Naive thymus-derived CD4-positive, alpha-beta T cell (primary cell): ENCODE data around the gene COQ10B. TPM values are rescaled to one million over a fixed set of nuclear protein-coding genes. Genes with fewer than 3 reads are reported as not detected.

Experiments
- ATAC-seq: fragments of 150-1000 bp; cut with Tn5 transposase; 2 replicates; pipeline ENCODE4 v1.10.0; 2021; ENCODE audit warnings: mild to moderate bottlenecking, moderate library complexity
- CTCF ChIA-PET: fragments of 350-600 bp; sonication (Branson Sonifier 250); formaldehyde crosslinking; loops from one replicate; lab custom pipeline; 2021; ENCODE audit warnings: antibody characterized with exemption; lab: Charles Lee
- POLR2A ChIA-PET: fragments of 350-600 bp; sonication (Branson Sonifier 250); formaldehyde crosslinking; loops from one replicate; lab custom pipeline; 2021; ENCODE audit warnings: antibody characterized with exemption, inconsistent platforms; lab: Charles Lee
- DNase-seq, 9 donors: peaks; one replicate each; pipeline versions ENCODE4 v3.0.0 to v3.0.0-alpha.2; 2020 to 2022; ENCODE audit warnings: mixed read lengths in 1 of 9
- H3K27ac ChIP-seq: one replicate; pipeline ENCODE4 v1.7.0; 2013; ENCODE audit warnings: mild to moderate bottlenecking, low read depth, low read length, moderate library complexity
- H3K27me3 ChIP-seq, 2 donors: one replicate each; pipeline ENCODE4 v1.7.0; 2013; ENCODE audit warnings: low read length in 2 of 2, mild to moderate bottlenecking in 2 of 2, moderate library complexity in 2 of 2; ENCODE audit not compliant: control insufficient read depth in 2 of 2, insufficient read depth in 2 of 2
- H3K36me3 ChIP-seq, 3 experiments: 1 replicate in 2 of 3; 2 replicates in 1 of 3; pipeline ENCODE4 v1.7.0; 2013; ENCODE audit warnings: low read length in 3 of 3, mild to moderate bottlenecking in 3 of 3, moderate library complexity in 1 of 3; ENCODE audit not compliant: insufficient read depth in 3 of 3, control insufficient read depth in 2 of 3
- H3K4me1 ChIP-seq, 2 donors: one replicate each; pipeline ENCODE4 v1.7.0; 2013; ENCODE audit warnings: low read length in 2 of 2, mild to moderate bottlenecking in 2 of 2, moderate library complexity in 1 of 2; ENCODE audit not compliant: control insufficient read depth in 2 of 2, insufficient read depth in 2 of 2
- H3K4me3 ChIP-seq: 2 replicates; pipeline ENCODE4 v1.7.0; 2013; ENCODE audit warnings: mild to moderate bottlenecking, low read length
- H3K9me3 ChIP-seq, 3 experiments: 1 replicate in 2 of 3; 2 replicates in 1 of 3; pipeline ENCODE4 v1.7.0; 2013; ENCODE audit warnings: low read length in 3 of 3; ENCODE audit not compliant: control insufficient read depth in 2 of 3
- H3K27ac Mint-ChIP-seq, 9 donors: one replicate each; pipeline ENCODE4 v1.8.0; 2020 to 2022; ENCODE audit warnings: mixed read lengths in 9 of 9, mild to moderate bottlenecking in 8 of 9, moderate library complexity in 5 of 9, inconsistent platforms in 2 of 9
- H3K27me3 Mint-ChIP-seq, 5 donors: one replicate each; pipeline ENCODE4 v1.8.0; 2021 to 2022; ENCODE audit warnings: mixed read lengths in 5 of 5, mild to moderate bottlenecking in 1 of 5
- H3K36me3 Mint-ChIP-seq, 5 donors: one replicate each; pipeline ENCODE4 v1.8.0; 2020 to 2022; ENCODE audit warnings: mixed read lengths in 5 of 5, mild to moderate bottlenecking in 3 of 5, inconsistent platforms in 1 of 5
- H3K4me1 Mint-ChIP-seq, 7 donors: one replicate each; pipeline ENCODE4 v1.8.0; 2020 to 2022; ENCODE audit warnings: mixed read lengths in 7 of 7, mild to moderate bottlenecking in 3 of 7, inconsistent platforms in 1 of 7
- H3K4me3 Mint-ChIP-seq, 10 donors: one replicate each; pipeline ENCODE4 v1.8.0; 2020 to 2022; ENCODE audit warnings: mild to moderate bottlenecking in 10 of 10, mixed read lengths in 10 of 10, moderate library complexity in 6 of 10, inconsistent platforms in 2 of 10
- H3K9me3 Mint-ChIP-seq, 11 donors: one replicate each; pipeline ENCODE4 v1.8.0; 2020 to 2022; ENCODE audit warnings: mixed read lengths in 11 of 11, mild to moderate bottlenecking in 4 of 11, inconsistent platforms in 1 of 11, moderate library complexity in 1 of 11
- intact Hi-C, 2 donors: fragments of 100-400 bp; cut with micrococcal nuclease; formaldehyde crosslinking; loops; one replicate each; pipeline ENCODE4 v1.15.1; 2023
- polyA plus RNA-seq, 2 donors: library from polyadenylated mRNA; unstranded; fragments of 300-500 nt; fragmentation: Illumina TruSeq; gene quantifications; one replicate each; pipeline ENCODE4 v1.2.3, GENCODE V29; 2021
- total RNA-seq, 6 experiments: library from RNA in 5 of 6; stranded (reverse) in 5 of 6; gene quantifications; 1 replicate in 5 of 6; 2 replicates in 1 of 6; pipeline ENCODE4 v1.2.3 and lab custom pipeline; 2021 to 2026

The COQ10B gene
- total and polyA plus RNA-seq, 7 experiments from 2014 or later, result 22.9 to 57.2 (median 31.9) TPM

- Mint-ChIP-seq H3K9me3 (no peaks in the 10 kb centered on the region), H3K27me3 (no peaks in the 10 kb centered on the region), H3K36me3 (peaks cover 4 to 53% (median 15%) of the 10 kb centered on the region in 5 donors), H3K4me1 (peaks cover 31 to 69% (median 57%) of the 10 kb centered on the region in 7 donors), H3K4me3 (peak within 1 kb of the TSS; percentile 84 to 100 (median 94)), H3K27ac (peak within 1 kb of the TSS; percentile 83 to 98 (median 95))
- H3K27ac ChIP-seq, result peak within 1 kb of the TSS; percentile 90
- peaks cover 17 to 41% of the 10 kb centered on the region in 2 donors for H3K4me1 ChIP-seq
- H3K27me3 ChIP-seq, result no peaks in the 10 kb centered on the region
- peak within 1 kb of the TSS; percentile 94 for H3K4me3 ChIP-seq
- H3K9me3 ChIP-seq, result no peaks in the 10 kb centered on the region
- H3K36me3 ChIP-seq, result peaks cover 3 to 34% (median 11%) of the 10 kb centered on the region in 3 experiments
- intact Hi-C loops, result loop anchor here (1.0 to 10.0 kb wide), 14 partner anchors 15 to 1325 kb away; partner anchors contain the start of genes COQ10B (in 2 of the 2), MARS2 (in 2 of the 2), SF3B1 (in 2 of the 2) and CCDC150 (in 1 of the 2)
- CTCF ChIA-PET, result interaction anchor here (0.6 to 1.3 kb wide), 7 partner anchors 13 to 386 kb away, joined by 3 to 5 read pairs (median 3); partner anchors contain the start of genes COQ10B and SF3B1
- ATAC-seq (peak; percentile 93), DNase-seq (peak; percentile 89 to 98 (median 97))
- POLR2A ChIA-PET, result interaction anchor here (0.5 to 5.3 kb wide), 19 partner anchors 8 to 1316 kb away, joined by 3 to 100 read pairs (median 5); partner anchors contain the start of genes COQ10B, MARS2, MOB4 and SF3B1
Observed at GRCh38 chr2:197499594-197500502, 46.5 kb downstream of the COQ10B start, which contains the start of the genes HSPD1 and HSPE1. Gene HSPD1, minus strand, starts transcription at chr2:197499840. Its CDS starts 992 bp downstream, at chr2:197498848. Gene HSPE1, plus strand, starts transcription at chr2:197500379. Its CDS starts 58 bp downstream, at chr2:197500437.

- DNase-seq, result peak in 5 of 9 donors; percentile 13 to 27 (median 19)
- no peak for ATAC-seq
- Histone ChIP-seq H3K4me3 (peak overlapping the region; percentile 94), H3K27ac (peak overlapping the region; percentile 90), H3K9me3 (no peaks in the 10 kb centered on the region), H3K36me3 (peaks cover 3 to 32% (median 5%) of the 10 kb centered on the region in 3 experiments), H3K27me3 (no peaks in the 10 kb centered on the region), H3K4me1 (peaks cover 17 to 35% of the 10 kb centered on the region in 2 donors)
- Mint-ChIP-seq H3K27me3 (no peaks in the 10 kb centered on the region), H3K27ac (peak overlapping the region; percentile 83 to 98 (median 95)), H3K9me3 (no peaks in the 10 kb centered on the region), H3K4me1 (peaks cover 31 to 66% (median 56%) of the 10 kb centered on the region in 7 donors), H3K36me3 (peaks cover 4 to 49% (median 14%) of the 10 kb centered on the region in 5 donors), H3K4me3 (peak overlapping the region; percentile 84 to 100 (median 94))
- POLR2A ChIA-PET, result interaction anchor here (0.7 to 5.3 kb wide), 14 partner anchors 8 to 204 kb away, joined by 3 to 100 read pairs (median 7); partner anchors contain the start of genes COQ10B, MARS2, MOB4 and SF3B1
- intact Hi-C loops, result loop anchor here (1.0 to 10.0 kb wide), 7 partner anchors 15 to 861 kb away; partner anchors contain the start of genes COQ10B (in 2 of the 2), MARS2 (in 2 of the 2), SF3B1 (in 2 of the 2) and CCDC150 (in 1 of the 2)
- CTCF ChIA-PET, result interaction anchor here (1.0 to 1.3 kb wide), 3 partner anchors 16 to 387 kb away, joined by 3 to 5 read pairs (median 4); partner anchors contain the start of gene COQ10B
Observed at GRCh38 chr2:197500503-197501131, 47.3 kb downstream of the COQ10B start.

DNA sequence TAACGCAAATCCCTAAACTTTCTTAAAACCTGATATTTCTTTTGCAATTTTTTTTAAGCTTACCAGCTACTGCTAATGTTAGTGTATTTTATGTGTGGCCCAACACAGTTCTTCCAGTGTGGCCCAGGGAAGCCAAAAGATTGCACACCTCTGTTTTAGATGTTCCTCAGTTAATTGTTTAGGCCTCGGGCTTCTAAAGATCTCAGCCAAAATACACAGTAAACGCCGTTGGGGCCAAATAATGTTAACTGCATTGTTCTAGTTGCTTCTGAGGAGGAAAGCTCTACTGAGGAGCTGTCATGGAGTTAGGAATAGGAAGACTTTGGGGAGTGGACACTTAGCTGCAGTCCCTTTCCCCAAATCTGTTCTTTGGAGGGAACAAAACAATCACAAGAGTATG, 48.8 kb downstream of the COQ10B start:
- CTCF ChIA-PET, result no interaction called here
- no peaks in the 10 kb centered on the region for H3K27me3 Mint-ChIP-seq
- H3K4me1 Mint-ChIP-seq, result peaks cover 25 to 51% (median 40%) of the 10 kb centered on the region in 7 donors
- peaks cover 17 to 22% of the 10 kb centered on the region in 2 donors for H3K4me1 ChIP-seq
- H3K27me3 ChIP-seq, result no peaks in the 10 kb centered on the region
- peak overlapping the region; percentile 90 for H3K27ac ChIP-seq
- H3K9me3 Mint-ChIP-seq, result no peaks in the 10 kb centered on the region
- DNase-seq, result no peak
- H3K36me3 Mint-ChIP-seq, result peaks cover 4 to 34% (median 14%) of the 10 kb centered on the region in 5 donors
- peak overlapping the region; percentile 94 for H3K4me3 ChIP-seq
- no peaks in the 10 kb centered on the region for H3K9me3 ChIP-seq
- peaks cover 0 to 18% (median 0%) of the 10 kb centered on the region in 3 experiments for H3K36me3 ChIP-seq
- peak overlapping the region; percentile 84 to 100 (median 94) for H3K4me3 Mint-ChIP-seq
- H3K27ac Mint-ChIP-seq, result peak overlapping the region; percentile 8 to 98 (median 79)
- POLR2A ChIA-PET, result interaction anchor here (0.7 to 5.3 kb wide), 6 partner anchors 8 to 94 kb away, joined by 3 to 100 read pairs (median 6); partner anchors contain the start of genes COQ10B, MOB4 and SF3B1
- intact Hi-C loops, result loop anchor here in 1 of 2 donors (10.0 kb wide), 1 partner anchor 297 kb away; no protein-coding TSS in a partner anchor
- no peak for ATAC-seq

- no peak for DNase-seq
- H3K4me3 Mint-ChIP-seq, result peak overlapping the region in 9 of 10 donors; percentile 16 to 98 (median 92)
- Histone ChIP-seq H3K27me3 (no peaks in the 10 kb centered on the region), H3K4me3 (no peak overlapping the region), H3K27ac (peak overlapping the region; percentile 90), H3K36me3 (peaks cover 0 to 18% (median 0%) of the 10 kb centered on the region in 3 experiments), H3K9me3 (no peaks in the 10 kb centered on the region), H3K4me1 (peaks cover 16 to 20% of the 10 kb centered on the region in 2 donors)
- no peak for ATAC-seq
- CTCF ChIA-PET, result no interaction called here
- peaks cover 4 to 30% (median 13%) of the 10 kb centered on the region in 5 donors for H3K36me3 Mint-ChIP-seq
- intact Hi-C loops, result loop anchor here in 1 of 2 donors (10.0 kb wide), 1 partner anchor 298 kb away; no protein-coding TSS in a partner anchor
- peaks cover 23 to 46% (median 35%) of the 10 kb centered on the region in 7 donors for H3K4me1 Mint-ChIP-seq
- peak overlapping the region in 7 of 9 donors; percentile 38 to 98 (median 94) for H3K27ac Mint-ChIP-seq
- no peaks in the 10 kb centered on the region for H3K27me3 Mint-ChIP-seq
- POLR2A ChIA-PET, result interaction anchor here (1.1 to 5.3 kb wide), 3 partner anchors 10 to 48 kb away, joined by 3 to 100 read pairs (median 69); partner anchors contain the start of genes COQ10B and MOB4
- no peaks in the 10 kb centered on the region for H3K9me3 Mint-ChIP-seq
Observed at GRCh38 chr2:197502685-197503084, 49.3 kb downstream of the COQ10B start.

DNA sequence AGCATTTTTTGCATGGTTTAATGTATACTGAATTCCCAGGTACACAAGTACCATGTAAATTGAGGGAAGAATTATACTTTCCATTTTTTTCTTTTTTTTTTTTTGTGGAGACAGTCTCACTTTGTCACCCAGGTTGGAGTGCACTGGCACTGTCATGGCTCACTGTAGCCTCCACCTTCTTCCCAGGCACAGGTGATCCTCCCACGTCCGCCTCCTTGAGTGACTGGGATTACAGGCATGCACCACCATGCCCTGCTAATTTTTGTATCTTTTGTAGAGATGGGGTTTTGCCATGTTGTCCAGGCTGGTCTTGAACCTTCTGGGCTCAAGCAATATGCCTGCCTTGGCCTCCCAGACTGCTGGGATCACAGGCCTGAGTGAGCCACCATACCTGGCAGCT, 50.6 kb downstream of the COQ10B start:
- H3K4me3 ChIP-seq, result no peak overlapping the region
- no peak for DNase-seq
- H3K9me3 Mint-ChIP-seq, result no peaks in the 10 kb centered on the region
- H3K9me3 ChIP-seq, result no peaks in the 10 kb centered on the region
- H3K27ac Mint-ChIP-seq, result peak overlapping the region in 5 of 9 donors; percentile 8 to 75 (median 38)
- intact Hi-C loops, result loop anchor here in 1 of 2 donors (10.0 kb wide), 1 partner anchor 299 kb away; no protein-coding TSS in a partner anchor
- CTCF ChIA-PET, result no interaction called here
- H3K36me3 ChIP-seq, result peaks cover 0 to 18% (median 0%) of the 10 kb centered on the region in 3 experiments
- H3K36me3 Mint-ChIP-seq, result peaks cover 4 to 21% (median 11%) of the 10 kb centered on the region in 5 donors
- no peak for ATAC-seq
- peaks cover 10 to 14% of the 10 kb centered on the region in 2 donors for H3K4me1 ChIP-seq
- H3K4me3 Mint-ChIP-seq, result peak overlapping the region in 1 of 10 donors; percentile 5
- H3K27me3 ChIP-seq, result no peaks in the 10 kb centered on the region
- H3K27me3 Mint-ChIP-seq, result no peaks in the 10 kb centered on the region
- peaks cover 21 to 37% (median 27%) of the 10 kb centered on the region in 7 donors for H3K4me1 Mint-ChIP-seq
- POLR2A ChIA-PET, result interaction anchor here (0.6 to 2.1 kb wide), 3 partner anchors 8 to 51 kb away, joined by 3 to 17 read pairs (median 3); partner anchors contain the start of genes COQ10B and MOB4
- H3K27ac ChIP-seq, result no peak overlapping the region
